SKM-1 (cell line): Measurements from ENCODE around the gene PLPP6.
"Not testable (repeated sequence)": the region's sequence is repeated elsewhere in the genome, so short reads cannot be mapped to it uniquely, and the experiment has no call there.

Source experiments
- DNase-seq: peaks from one replicate; lab custom pipeline; 2025; ENCODE audit not compliant: unreplicated experiment; lab: John Stamatoyannopoulos, UW

The PLPP6 gene

GRCh38 chr9:4662108-4662988 lies at the start of gene PLPP6:
Gene PLPP6, plus strand, starts transcription at chr9:4662294. Its CDS starts 82 bp downstream, at chr9:4662376.
- DNase-seq, result peak; percentile 52

- no peak for DNase-seq
These were observed 47.5 kb upstream of the PLPP6 start for GRCh38 chr9:4614627-4615026.

- DNase-seq, result no peak
These were observed 46.8 kb upstream of the PLPP6 start for GRCh38 chr9:4615251-4615650.

GRCh38 chr9:4615778-4616177 lies 46.3 kb upstream of the PLPP6 start:
- no peak for DNase-seq

GRCh38 chr9:4617752-4618151 lies 44.3 kb upstream of the PLPP6 start:
- DNase-seq, result no peak

- no peak for DNase-seq
These were observed 43.4 kb upstream of the PLPP6 start for GRCh38 chr9:4618700-4619099.

- DNase-seq, result no peak
These were observed 41.9 kb upstream of the PLPP6 start for GRCh38 chr9:4620057-4620765.

GRCh38 chr9:4620881-4621555 lies 41.1 kb upstream of the PLPP6 start:
- no peak for DNase-seq

GRCh38 chr9:4622016-4622415 lies 40.1 kb upstream of the PLPP6 start:
- no peak for DNase-seq

- no peak for DNase-seq
These were observed 31.3 kb upstream of the PLPP6 start for GRCh38 chr9:4630836-4631235.

- no peak for DNase-seq
These were observed 23.1 kb upstream of the PLPP6 start for GRCh38 chr9:4638968-4639367.

GRCh38 chr9:4639420-4639819 lies 22.7 kb upstream of the PLPP6 start:
- DNase-seq, result no peak

GRCh38 chr9:4640027-4640426 lies 22.1 kb upstream of the PLPP6 start:
- DNase-seq, result no peak

- no peak for DNase-seq
These were observed 19.7 kb upstream of the PLPP6 start for GRCh38 chr9:4642351-4642750.

- DNase-seq, result no peak
These were observed 8.0 kb upstream of the PLPP6 start for GRCh38 chr9:4654084-4654483.

- no peak for DNase-seq
These were observed 7.6 kb upstream of the PLPP6 start for GRCh38 chr9:4654538-4654937.

- DNase-seq, result not testable (repeated sequence)
These were observed 5.9 kb upstream of the PLPP6 start for GRCh38 chr9:4656196-4656595.

GRCh38 chr9:4656621-4657020 lies 5.5 kb upstream of the PLPP6 start:
- no peak for DNase-seq

GRCh38 chr9:4657426-4658159 lies 4.5 kb upstream of the PLPP6 start:
- no peak for DNase-seq

GRCh38 chr9:4660665-4661064 lies 1.4 kb upstream of the PLPP6 start:
- not testable (repeated sequence) for DNase-seq

- DNase-seq, result no peak
These were observed 929 bp upstream of the PLPP6 start for GRCh38 chr9:4661165-4661564.
